Upper lobe of left lung (tissue), 6 donors: ENCODE data around the gene CRTC1. TPM values are rescaled to one million over a fixed set of nuclear protein-coding genes. Genes with fewer than 3 reads are reported as not detected.

Experiments
- ATAC-seq, 2 donors: fragments of 200-7000 bp; cut with Tn5 transposase; one replicate each; pipeline ENCODE4 v1.9.1; 2022; ENCODE audit warnings: mild to moderate bottlenecking in 2 of 2, moderate library complexity in 2 of 2; ENCODE audit not compliant: low FRiP score in 2 of 2
- DNase-seq, 2 donors: peaks; one replicate each; pipeline ENCODE4 v3.0.0-alpha.2; 2019 to 2020
- H3K27ac ChIP-seq, 4 donors: fragments of 200-600 bp; sonication (generic); one replicate each; pipeline ENCODE4 v1.5.1; 2016 to 2019
- H3K27me3 ChIP-seq, 4 donors: fragments of 200-600 bp; sonication (generic); one replicate each; pipeline ENCODE4 v1.5.1; 2017 to 2019
- H3K36me3 ChIP-seq, 4 donors: fragments of 200-600 bp; sonication (generic); one replicate each; pipeline ENCODE4 v1.5.1; 2016 to 2019
- H3K4me1 ChIP-seq, 4 donors: fragments of 200-600 bp; sonication (generic); one replicate each; pipeline ENCODE4 v1.5.1; 2018 to 2019
- H3K4me3 ChIP-seq, 4 donors: fragments of 200-600 bp; sonication (generic); one replicate each; pipeline ENCODE4 v1.5.1; 2017 to 2019; ENCODE audit warnings: mild to moderate bottlenecking in 2 of 4, moderate library complexity in 1 of 4
- H3K9me3 ChIP-seq, 4 donors: fragments of 200-600 bp; sonication (generic); one replicate each; pipeline ENCODE4 v1.5.1; 2018 to 2019
- EP300 ChIP-seq, 4 donors: sonication (generic); formaldehyde crosslinking; IDR thresholded peaks; one replicate each; pipeline ENCODE4 v1.5.1; 2017; ENCODE audit warnings: antibody characterized with exemption in 4 of 4, control low read depth in 2 of 4
- POLR2A ChIP-seq, 4 donors: fragments of 450-650 bp; IDR thresholded peaks; one replicate each; pipeline ENCODE4 v1.5.1; 2016 to 2017; ENCODE audit warnings: antibody characterized with exemption in 4 of 4, mild to moderate bottlenecking in 2 of 4
- POLR2AphosphoS5 ChIP-seq, 2 donors: sonication (generic); formaldehyde crosslinking; IDR thresholded peaks; one replicate each; pipeline ENCODE4 v1.5.1; 2017; ENCODE audit warnings: antibody characterized with exemption in 2 of 2
- WGBS, 2 donors: methylation state at CpG; one replicate each; pipeline ENCODE4 v1.1.5; 2017 to 2018; 5-methylcytosine and 5-hydroxymethylcytosine counted together
- total RNA-seq, 6 donors: library from RNA; depleted of rRNA in 4 of 6; stranded (reverse); fragments of >200 nt in 4 of 6; gene quantifications; one replicate each; pipeline versions ENCODE4 v1.1.0 to v1.2.1, GENCODE V29; 2016 to 2021
- TF ChIP-seq, protein P1 (sequence below), 6 experiments: fragments of 450-650 bp in 4 of 6; fragments of 200-600 bp in 2 of 6; sonication (generic) in 2 of 6; IDR thresholded peaks; one replicate each; pipeline ENCODE4 v1.5.1; 2016 to 2019; ENCODE audit warnings: antibody characterized with exemption in 6 of 6
- donor health status: DM: no; HTN: no; CAD: no; lungs with moderate emphysema.
- donor health status: DM: no; HTN: yes; CAD: no; lungs with severe emphysema.

CRTC1 gene
- total RNA-seq, 6 donors from 2014 or later = 5.9 to 27.2 (median 15.6) TPM

DNA sequence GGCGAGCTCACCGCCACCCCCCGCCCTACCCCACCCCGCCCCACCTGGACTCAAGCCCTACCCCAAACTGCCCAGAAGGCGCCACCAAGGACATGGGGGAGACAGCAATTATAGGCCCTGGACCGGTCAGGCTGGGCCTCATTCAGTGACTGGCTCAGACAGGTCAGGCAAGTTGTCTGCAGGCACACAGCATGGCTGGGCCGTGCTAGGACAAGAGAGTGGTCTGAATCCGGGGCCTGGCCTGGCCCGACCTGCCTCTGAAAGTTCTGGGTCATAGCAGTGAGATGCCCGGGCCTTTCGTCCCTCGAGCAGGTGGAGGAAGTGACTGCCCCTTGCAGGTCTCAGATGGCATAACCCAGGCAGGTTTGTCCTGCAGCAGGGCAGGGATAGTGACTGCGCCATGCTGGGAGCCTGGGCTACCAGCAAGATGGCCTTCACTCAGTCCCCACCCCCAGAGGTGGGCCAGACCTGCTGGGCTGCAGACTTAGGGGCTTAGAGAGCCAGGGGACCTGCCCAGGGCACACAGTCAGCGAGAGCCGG is 86.6 kb downstream of the CRTC1 start:
- Histone ChIP-seq H3K4me1 (peaks cover 0 to 21% (median 9%) of the 10 kb centered on the region in 4 donors), H3K27ac (peak overlapping the region in 3 of 4 donors; percentile 24 to 73 (median 45)), H3K4me3 (no peak overlapping the region), H3K27me3 (no peaks in the 10 kb centered on the region), H3K36me3 (no peaks in the 10 kb centered on the region), H3K9me3 (no peaks in the 10 kb centered on the region)
- TF ChIP-seq, protein P1, sequence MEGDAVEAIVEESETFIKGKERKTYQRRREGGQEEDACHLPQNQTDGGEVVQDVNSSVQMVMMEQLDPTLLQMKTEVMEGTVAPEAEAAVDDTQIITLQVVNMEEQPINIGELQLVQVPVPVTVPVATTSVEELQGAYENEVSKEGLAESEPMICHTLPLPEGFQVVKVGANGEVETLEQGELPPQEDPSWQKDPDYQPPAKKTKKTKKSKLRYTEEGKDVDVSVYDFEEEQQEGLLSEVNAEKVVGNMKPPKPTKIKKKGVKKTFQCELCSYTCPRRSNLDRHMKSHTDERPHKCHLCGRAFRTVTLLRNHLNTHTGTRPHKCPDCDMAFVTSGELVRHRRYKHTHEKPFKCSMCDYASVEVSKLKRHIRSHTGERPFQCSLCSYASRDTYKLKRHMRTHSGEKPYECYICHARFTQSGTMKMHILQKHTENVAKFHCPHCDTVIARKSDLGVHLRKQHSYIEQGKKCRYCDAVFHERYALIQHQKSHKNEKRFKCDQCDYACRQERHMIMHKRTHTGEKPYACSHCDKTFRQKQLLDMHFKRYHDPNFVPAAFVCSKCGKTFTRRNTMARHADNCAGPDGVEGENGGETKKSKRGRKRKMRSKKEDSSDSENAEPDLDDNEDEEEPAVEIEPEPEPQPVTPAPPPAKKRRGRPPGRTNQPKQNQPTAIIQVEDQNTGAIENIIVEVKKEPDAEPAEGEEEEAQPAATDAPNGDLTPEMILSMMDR (IDR thresholded peaks at IDR 0.05) = peak in 1 of 6 experiments; percentile 21
- TF ChIP-seq POLR2AphosphoS5 (IDR thresholded peaks at IDR 0.05) = no peak
- 93% methylated on average over 6 to 15 of the region's 15 CpGs for WGBS, 2 donors
- no peak for ATAC-seq
- peak; percentile 45 to 49 for DNase-seq

DNA sequence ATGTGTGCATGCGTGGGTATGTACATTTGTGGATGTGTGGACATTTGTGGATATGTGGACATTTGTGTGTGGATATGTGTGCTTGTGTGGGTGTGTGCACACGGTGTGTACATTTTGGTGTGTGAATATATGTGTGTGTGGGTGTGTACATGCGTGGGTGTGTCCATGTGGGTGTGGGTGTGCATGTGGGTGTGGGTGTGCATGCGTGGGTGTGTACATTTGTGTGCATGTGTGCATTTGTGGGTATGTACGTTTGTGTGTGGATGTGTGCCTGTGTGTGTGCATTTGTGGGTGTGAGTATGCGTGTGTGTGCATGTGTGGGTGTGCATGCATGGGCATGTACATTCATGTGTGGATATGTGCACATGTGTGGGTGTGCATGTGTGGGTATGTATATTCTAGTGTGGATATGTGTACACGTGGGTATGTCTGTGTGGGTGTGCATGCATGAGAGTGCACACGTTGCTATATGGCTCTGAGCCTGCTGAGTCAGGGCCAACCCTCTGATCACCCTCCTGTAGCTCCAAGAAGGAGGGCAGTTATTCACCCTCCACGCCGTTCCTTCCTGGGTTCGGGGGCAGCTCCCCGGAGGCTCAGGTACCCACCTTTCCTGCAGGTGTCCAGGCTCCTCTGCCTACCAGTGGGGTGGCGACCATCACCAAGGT is 87.3 kb downstream of the CRTC1 start:
- DNase-seq (no peak), ATAC-seq (no peak)
- Histone ChIP-seq H3K9me3 (no peaks in the 10 kb centered on the region), H3K4me1 (peaks cover 0 to 19% (median 9%) of the 10 kb centered on the region in 4 donors), H3K36me3 (peaks cover 0 to 4% (median 0%) of the 10 kb centered on the region in 4 donors), H3K27me3 (no peaks in the 10 kb centered on the region), H3K4me3 (no peak overlapping the region), H3K27ac (no peak overlapping the region)
- 81 to 89% methylated on average over 12 to 13 of the region's 13 CpGs for WGBS, 2 donors
- TF ChIP-seq, protein P1 (IDR thresholded peaks at IDR 0.05) = no peak
- no peak for TF ChIP-seq POLR2AphosphoS5 (IDR thresholded peaks at IDR 0.05)
- no peak for TF ChIP-seq POLR2A (IDR thresholded peaks at IDR 0.05)

DNA sequence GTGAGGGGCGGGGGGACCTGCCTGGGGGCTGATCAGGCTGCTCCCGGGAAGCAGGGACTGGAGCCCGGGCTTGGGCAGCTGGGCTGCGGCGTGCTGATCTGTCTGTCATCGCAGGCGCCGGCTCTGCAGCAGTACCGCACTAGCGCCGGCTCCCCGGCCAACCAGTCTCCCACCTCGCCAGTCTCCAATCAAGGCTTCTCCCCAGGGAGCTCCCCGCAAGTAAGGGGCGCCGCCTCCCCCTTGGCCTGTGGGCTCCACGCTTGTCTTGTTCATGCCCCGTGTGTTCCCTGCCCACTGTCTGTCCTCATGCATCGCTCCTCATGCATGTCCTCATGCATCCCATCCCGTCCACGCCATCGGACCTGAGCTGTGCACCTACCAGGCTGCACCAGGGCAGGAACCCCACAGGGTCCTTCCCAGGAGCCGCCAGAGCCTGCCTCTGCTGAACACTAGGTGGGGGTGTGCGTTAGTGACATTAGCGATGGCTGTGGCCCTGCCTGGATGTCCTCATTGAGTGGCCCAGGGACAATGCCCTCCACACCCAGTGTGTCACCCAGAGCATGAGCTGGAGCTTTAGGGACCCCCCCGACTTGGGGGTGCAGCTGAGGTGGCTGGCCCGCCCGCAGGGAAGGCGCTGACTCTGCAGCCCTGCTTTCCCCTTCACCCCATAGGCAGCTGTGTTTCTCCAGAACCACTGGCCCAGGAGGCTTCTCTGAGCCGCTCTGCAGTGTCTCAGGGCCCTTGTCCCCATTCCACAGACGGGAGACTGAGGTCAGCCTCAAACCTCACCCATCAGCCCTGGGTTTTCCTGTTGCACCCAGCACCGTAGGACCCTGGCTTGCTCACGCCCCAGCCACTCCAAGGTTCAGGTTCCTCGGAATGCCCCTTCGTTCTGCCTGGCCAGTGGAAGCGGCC is 88.1 kb downstream of the CRTC1 start:
- Histone ChIP-seq H3K4me3 (no peak overlapping the region), H3K9me3 (no peaks in the 10 kb centered on the region), H3K4me1 (peaks cover 0 to 19% (median 9%) of the 10 kb centered on the region in 4 donors), H3K27ac (no peak overlapping the region), H3K27me3 (no peaks in the 10 kb centered on the region), H3K36me3 (peaks cover 0 to 5% (median 0%) of the 10 kb centered on the region in 4 donors)
- DNase-seq (peak in 1 of 2 donors; percentile 72), ATAC-seq (no peak)
- TF ChIP-seq, protein P1 (IDR thresholded peaks at IDR 0.05) = no peak
- TF ChIP-seq POLR2A (IDR thresholded peaks at IDR 0.05) = no peak
- no peak for TF ChIP-seq POLR2AphosphoS5 (IDR thresholded peaks at IDR 0.05)
- no peak for TF ChIP-seq EP300 (IDR thresholded peaks at IDR 0.05)
- WGBS, 2 donors = 92 to 93% methylated on average over 29 to 36 of the region's 36 CpGs

DNA sequence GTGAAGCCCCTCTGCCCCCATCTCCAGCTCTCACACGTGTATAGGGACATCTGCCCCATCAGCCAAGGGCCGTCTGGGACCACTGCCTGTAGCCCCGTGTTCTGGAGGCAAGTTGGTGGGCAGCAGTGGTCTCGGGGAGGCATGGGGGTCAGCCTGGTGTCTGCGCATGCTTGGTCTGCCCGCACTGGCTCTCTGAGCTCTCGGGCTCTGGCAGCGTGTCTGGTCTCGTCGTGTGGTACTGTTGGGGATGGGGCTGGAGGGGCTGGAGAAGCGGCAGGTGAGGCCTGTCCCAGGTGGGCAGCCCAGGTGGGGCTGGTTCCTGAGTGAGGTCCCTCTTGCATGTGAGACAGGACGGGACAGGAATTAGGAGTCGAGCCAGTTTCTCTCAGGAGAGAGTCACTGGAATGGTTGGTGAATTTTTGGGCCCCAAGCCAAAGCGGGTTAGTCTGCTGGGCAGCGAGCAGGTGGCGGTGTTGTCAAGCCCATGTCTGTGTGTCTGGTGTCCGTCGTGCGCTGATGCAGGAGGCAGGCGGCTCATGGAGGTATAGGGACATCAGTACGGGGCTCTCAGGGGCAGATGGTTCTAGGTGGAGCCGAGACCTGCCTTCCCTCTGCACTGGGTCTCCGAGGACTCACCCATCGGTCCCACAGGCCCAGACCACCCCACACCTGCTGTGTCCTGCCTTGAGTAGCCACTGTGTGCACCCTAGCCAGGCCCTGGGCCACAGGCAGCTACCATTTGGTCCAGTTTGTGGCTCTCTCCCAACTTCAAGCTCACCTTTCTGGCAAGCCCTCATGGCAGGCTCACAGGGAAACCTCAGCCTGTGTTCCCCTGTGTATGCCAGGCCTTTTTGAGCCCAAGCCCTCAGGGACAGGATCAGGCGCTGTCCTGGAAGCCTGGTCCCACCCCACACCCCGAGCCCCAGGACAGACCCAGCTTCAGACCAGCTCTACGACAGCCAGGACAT is 89.4 kb downstream of the CRTC1 start:
- peaks cover 0 to 5% (median 0%) of the 10 kb centered on the region in 4 donors for H3K36me3 ChIP-seq
- no peak overlapping the region for H3K27ac ChIP-seq
- H3K27me3 ChIP-seq = no peaks in the 10 kb centered on the region
- DNase-seq = peak in 1 of 2 donors; percentile 62
- no peak overlapping the region for H3K4me3 ChIP-seq
- TF ChIP-seq POLR2AphosphoS5 (IDR thresholded peaks at IDR 0.05) (no peak), POLR2A (IDR thresholded peaks at IDR 0.05) (no peak), EP300 (IDR thresholded peaks at IDR 0.05) (no peak)
- TF ChIP-seq, protein P1 (IDR thresholded peaks at IDR 0.05) = no peak
- 83% methylated on average over 13 to 25 of the region's 27 CpGs for WGBS, 2 donors
- ATAC-seq = no peak
- no peaks in the 10 kb centered on the region for H3K9me3 ChIP-seq
- H3K4me1 ChIP-seq = peaks cover 0 to 19% (median 9%) of the 10 kb centered on the region in 4 donors
